Lung microvascular endothelial cell (primary cell): ENCODE results near the gene CSRP2. TPM values are rescaled to one million over a fixed set of nuclear protein-coding genes. Genes with fewer than 3 reads are reported as not detected.

Experiments
- DNase-seq, 2 donors: peaks; one replicate each; pipeline versions ENCODE4 v3.0.0 to v3.0.0-alpha.2; 2010; ENCODE audit warnings: low read depth in 2 of 2
- total RNA-seq: library from RNA; depleted of rRNA; stranded (reverse); fragments of >200 nt; gene quantifications from 2 replicates; pipeline ENCODE4 v1.2.1, GENCODE V29; 2014

CSRP2 gene
- total RNA-seq, 1 donor from 2014 or later: 15.1 TPM

- DNase-seq: no peak
Observed at GRCh38 chr12:76863005-76863670, 15.7 kb downstream of the CSRP2 start.

DNA sequence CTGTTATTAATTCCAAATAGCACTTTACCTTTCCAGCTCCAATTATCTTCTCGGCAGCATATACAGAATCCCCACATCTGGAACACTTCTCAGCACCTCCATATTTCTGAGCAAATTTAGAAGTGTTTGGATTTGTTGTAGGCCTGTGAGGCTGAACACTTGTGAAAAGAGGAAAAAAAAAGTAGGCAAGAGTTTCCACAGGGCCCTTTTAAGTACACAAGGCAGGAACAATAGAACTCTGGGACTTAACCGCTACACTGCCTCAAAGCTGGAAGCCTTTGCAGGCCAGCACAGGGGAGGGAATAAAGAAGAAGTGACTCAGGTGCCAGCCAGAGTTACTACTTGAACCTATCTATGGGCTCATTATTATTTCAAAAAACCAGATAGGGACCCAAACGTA is 18.6 kb downstream of the CSRP2 start:
- no peak for DNase-seq

DNA sequence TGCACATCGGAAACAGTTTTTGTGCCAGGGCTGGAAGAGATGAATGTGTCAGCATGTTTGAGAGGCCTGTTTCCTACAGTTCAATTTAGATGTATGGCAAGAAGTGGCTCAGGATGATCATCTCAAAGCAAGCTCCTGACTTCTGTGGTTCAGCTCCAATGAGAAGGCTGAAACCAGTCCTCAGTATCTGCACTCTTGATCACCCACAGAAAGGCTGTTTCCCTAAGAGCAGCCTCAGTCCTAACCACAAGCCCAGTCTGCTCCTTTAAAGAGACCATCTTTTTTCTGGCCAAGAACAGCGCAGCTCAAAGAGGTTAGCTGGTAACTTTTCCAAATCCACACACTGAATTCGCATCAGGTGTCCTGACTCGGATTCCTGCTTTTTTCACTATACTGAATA is 19.2 kb downstream of the CSRP2 start:
- peak in 1 of 2 donors; percentile 8 for DNase-seq

GRCh38 chr12:76856018-76856644 is 22.7 kb downstream of the CSRP2 start:
- no peak for DNase-seq

DNA sequence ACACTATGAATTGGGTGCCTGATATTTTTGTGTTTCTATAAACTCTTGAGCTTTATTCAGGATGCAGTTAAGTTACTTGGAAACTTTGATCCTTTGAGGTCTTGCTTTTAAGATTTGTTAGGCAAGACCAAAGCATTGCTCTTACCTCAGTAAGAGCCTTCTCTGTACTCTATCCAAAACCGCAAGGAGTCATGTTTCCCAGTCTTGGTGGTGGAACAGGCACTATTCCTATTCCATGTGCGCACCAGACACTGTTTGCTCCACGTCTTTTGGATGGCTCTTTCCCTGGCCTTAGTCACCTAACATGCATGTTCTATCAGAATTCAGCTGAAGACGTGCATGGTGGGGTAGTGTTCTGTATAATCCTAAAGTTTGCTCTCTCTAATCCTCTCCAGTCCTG is 23.5 kb downstream of the CSRP2 start:
- no peak for DNase-seq

GRCh38 chr12:76852106-76852505 is 26.7 kb downstream of the CSRP2 start:
- DNase-seq: no peak

GRCh38 chr12:76848132-76848531 is 30.7 kb downstream of the CSRP2 start:
- no peak for DNase-seq

DNA sequence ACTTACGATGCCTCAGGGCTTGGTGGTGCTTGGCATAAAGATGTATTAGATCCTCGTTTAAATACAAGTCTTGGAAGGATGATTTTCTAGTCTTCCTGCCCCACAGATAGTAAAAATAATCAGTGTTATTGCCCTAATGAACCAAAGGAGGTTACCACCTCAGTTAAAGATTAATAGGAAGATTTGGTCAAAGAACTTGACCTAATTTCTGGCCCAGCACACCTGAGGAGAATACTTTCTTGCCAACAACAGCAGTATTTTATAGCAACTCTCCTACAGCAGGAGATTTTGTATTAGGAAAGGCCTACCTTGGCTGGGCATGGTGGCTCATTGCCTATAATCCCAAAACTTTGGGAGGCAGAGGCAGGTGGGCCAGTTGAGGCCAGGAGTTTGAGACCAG is 31.6 kb downstream of the CSRP2 start:
- no peak for DNase-seq

DNA sequence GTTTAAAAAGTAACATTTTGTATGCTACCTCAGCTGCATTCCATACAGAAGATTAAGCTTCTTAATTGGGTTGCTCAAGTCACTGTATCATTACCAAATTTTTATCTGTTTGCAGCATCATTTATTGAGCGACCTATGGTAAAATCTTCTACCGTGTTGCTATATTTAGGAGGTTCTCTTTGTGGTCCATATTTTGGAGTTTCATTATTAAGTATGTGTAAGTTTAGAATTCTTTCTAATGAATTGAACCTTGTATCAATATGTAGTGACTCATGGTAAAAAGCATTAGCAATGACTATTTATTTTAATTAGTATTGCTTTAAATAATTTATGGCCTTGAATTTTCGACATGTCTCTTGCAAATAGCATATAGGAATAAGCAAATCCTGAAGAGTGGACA is 42.2 kb downstream of the CSRP2 start:
- DNase-seq: no peak

DNA sequence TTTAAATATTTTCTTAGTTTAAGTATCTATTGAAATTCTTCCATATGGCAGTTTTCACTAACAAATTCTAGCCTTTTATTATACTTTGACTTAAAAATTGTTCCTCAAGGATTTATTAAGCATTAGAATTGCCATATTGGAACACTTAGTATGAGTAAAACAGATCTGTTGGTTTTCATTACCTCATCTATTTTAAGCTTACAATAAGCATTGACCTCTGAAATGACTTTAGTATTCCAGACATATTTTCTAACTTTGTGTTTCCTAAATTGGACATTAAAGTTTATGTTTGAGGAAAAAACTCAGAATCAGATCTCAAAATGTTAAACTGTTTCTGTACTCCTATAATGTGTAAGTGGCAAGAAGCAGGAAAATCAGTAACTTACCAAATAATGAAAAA is 48.4 kb downstream of the CSRP2 start:
- no peak for DNase-seq

DNA sequence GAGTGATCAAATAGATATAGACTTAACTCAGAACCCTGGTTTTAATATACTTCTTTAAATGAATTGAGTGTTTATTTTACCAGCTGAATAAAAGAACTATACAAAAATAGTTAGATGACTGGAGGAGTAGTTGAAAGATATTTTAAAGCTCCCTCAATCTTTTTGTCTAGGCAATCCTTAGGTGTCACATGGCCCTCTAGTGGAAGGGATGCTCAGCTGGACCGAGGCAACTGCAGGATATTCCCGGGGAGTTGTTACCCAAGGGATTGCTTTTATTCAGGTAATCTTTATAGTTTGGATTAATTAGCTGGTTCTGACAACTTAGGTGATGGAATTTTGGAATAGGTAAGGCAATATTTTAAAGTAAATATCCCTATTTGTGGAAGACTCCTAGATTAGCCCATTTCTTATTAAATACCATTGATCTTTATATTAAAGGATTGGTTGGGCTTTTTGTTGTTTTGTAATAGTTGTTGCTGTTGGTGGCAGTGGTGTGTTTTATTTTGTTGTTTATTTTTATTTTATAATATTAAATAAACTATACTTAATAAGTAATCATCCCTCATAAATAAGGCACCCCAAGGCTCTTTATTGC is 57.8 kb downstream of the CSRP2 start:
- peak; percentile 36 to 55 for DNase-seq

GRCh38 chr12:76813972-76814371 is 64.8 kb downstream of the CSRP2 start:
- no peak for DNase-seq

DNA sequence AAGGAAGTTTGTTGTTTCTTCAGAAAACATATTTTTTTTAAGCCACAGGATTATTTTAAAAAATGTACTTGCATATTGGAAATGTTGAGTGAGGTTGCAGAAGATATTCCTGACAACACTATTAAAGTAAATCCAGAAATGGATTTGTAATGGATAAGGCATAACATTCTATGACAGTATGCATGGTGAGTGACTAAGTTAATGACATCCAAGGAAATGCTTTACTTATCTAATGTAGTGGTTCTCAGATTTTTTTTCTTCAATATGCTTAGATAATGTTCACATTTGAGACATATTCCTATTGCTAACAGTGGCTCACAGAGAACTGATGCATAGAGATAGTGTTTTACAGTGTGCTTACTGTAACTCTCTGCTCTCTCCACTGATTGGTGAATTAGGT is 65.6 kb downstream of the CSRP2 start:
- DNase-seq: no peak

GRCh38 chr12:76811976-76812375 is 66.8 kb downstream of the CSRP2 start:
- no peak for DNase-seq

DNA sequence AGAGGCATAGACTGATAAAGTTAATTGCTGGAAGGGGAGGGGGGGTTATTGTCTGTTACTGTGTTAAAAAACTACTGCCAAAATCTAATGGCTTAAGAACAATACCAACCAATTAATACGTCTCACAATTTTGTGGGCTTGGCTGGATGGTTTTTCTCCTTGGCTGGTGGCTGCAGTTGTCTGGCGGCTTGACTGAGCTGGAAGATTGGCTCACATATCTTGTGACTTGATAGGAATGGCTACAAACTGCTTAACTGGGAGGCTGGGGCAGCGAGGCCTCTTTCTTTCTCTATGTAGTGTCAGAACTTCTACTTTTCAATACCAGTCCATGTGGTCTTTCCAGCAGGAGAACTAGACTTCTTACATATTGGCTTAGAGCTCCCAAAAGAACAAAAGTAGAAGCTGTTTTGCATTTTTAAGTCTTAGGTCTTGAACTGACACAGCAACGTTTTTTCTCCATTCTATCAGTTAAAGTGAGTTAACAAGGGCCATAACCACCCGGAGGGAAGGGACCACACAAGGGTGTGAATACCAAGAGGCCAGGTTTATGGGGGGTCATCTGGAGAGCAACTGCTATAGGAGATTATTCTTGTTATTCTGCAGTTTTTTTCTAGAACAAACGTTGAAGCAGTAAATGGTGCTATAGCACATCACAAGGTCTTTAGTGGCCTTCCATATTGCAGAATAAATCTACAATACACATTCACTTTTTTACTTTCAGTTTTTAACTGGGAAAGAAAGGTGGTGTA is 68.0 kb downstream of the CSRP2 start:
- no peak for DNase-seq

Other genes with a start within 250 kb of the CSRP2 start
- 76.7 and 145 TPM in 2 replicates for gene ZDHHC17, start 114.9 kb downstream of the CSRP2 start, total RNA-seq
- gene E2F7, start 186.6 kb upstream of the CSRP2 start, total RNA-seq: 2.8 and 7.0 TPM in 2 replicates